Uterus (tissue), 4 donors: ENCODE results near the gene AKT3. TPM values are rescaled to one million over a fixed set of nuclear protein-coding genes. Genes with fewer than 3 reads are reported as not detected.

Experiments used
- DNase-seq, 2 donors: peaks; one replicate each; pipeline ENCODE4 v3.0.0-alpha.2; 2019 to 2020
- H3K27ac ChIP-seq, 2 donors: fragments of 200-600 bp; sonication (generic); 1 replicate in 1 of 2; 2 replicates in 1 of 2; pipeline ENCODE4 v1.5.1; 2016 to 2018
- H3K27me3 ChIP-seq, 2 donors: fragments of 200-600 bp; sonication (generic); one replicate each; pipeline ENCODE4 v1.5.1; 2018 to 2019; ENCODE audit warnings: control low read depth in 1 of 2
- H3K36me3 ChIP-seq, 2 donors: fragments of 200-600 bp; sonication (generic); one replicate each; pipeline ENCODE4 v1.5.1; 2019; ENCODE audit warnings: control low read depth in 1 of 2
- H3K4me1 ChIP-seq, 2 donors: fragments of 200-600 bp; sonication (generic); one replicate each; pipeline ENCODE4 v1.5.1; 2018 to 2019; ENCODE audit warnings: control low read depth in 1 of 2
- H3K4me3 ChIP-seq, 2 donors: fragments of 200-600 bp; sonication (generic); 1 replicate in 1 of 2; 2 replicates in 1 of 2; pipeline ENCODE4 v1.5.1; 2018 to 2019; ENCODE audit warnings: mild to moderate bottlenecking in 1 of 2
- H3K9me3 ChIP-seq, 2 donors: fragments of 200-600 bp; sonication (generic); one replicate each; pipeline ENCODE4 v1.5.1; 2019; ENCODE audit warnings: control low read depth in 1 of 2
- CTCF ChIP-seq, 4 experiments: fragments of 200-600 bp in 2 of 4; fragments of 450-650 bp in 2 of 4; sonication (generic) in 2 of 4; IDR thresholded peaks; one replicate each; pipeline ENCODE4 v1.5.1; 2016 to 2019; ENCODE audit warnings: antibody characterized with exemption in 4 of 4, mild to moderate bottlenecking in 2 of 4, moderate library complexity in 1 of 4
- POLR2A ChIP-seq, 2 donors: fragments of 450-650 bp; IDR thresholded peaks; one replicate each; pipeline ENCODE4 v1.6.1; 2016; ENCODE audit warnings: antibody characterized with exemption in 2 of 2, mild to moderate bottlenecking in 1 of 2, moderate library complexity in 1 of 2
- intact Hi-C: fragments of 100-400 bp; cut with DNase I; formaldehyde crosslinking; loops from one replicate; pipeline ENCODE4 v1.15.1; 2023; ENCODE audit warnings: low total_unique reads
- total RNA-seq, 4 donors: library from RNA; depleted of rRNA in 3 of 4; stranded (reverse); fragments of >200 nt in 3 of 4; gene quantifications; one replicate each; pipeline versions ENCODE4 v1.1.0 to v1.2.4, GENCODE V29; 2014 to 2023
- donor health status: DM: yes; HTN: yes; CAD: no.

The AKT3 gene
- total RNA-seq, 4 donors from 2014 or later: 39.2 to 227 (median 97.6) TPM

DNA sequence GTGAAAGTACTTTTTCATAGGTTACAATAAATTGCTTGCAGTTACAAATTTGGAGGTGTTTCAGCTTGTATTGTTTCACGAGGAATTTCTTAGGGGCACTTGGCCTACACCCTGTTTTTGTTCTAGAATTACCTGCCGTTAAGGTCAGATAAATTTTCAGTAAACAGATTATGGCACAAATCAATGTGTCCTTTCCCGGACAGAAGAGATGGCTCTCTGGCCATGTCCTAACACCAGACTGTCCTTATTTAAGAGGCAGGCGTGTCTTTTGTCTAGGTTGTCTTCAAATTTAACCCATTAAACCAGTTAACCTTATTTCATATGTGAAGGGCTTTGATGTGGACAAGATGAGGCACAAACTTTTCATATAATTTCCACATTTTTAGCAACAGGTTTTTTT, 350.8 kb downstream of the AKT3 start:
- Histone ChIP-seq H3K4me3 (no peak overlapping the region), H3K27ac (no peak overlapping the region), H3K27me3 (no peaks in the 10 kb centered on the region), H3K4me1 (no peaks in the 10 kb centered on the region), H3K9me3 (no peaks in the 10 kb centered on the region), H3K36me3 (no peaks in the 10 kb centered on the region)
- TF ChIP-seq CTCF (IDR thresholded peaks at IDR 0.05) (no peak), POLR2A (IDR thresholded peaks at IDR 0.05) (no peak)
- intact Hi-C loops: no loop called here
- DNase-seq: no peak

GRCh38 chr1:243497939-243498681, 351.9 kb downstream of the AKT3 start:
- no peak for TF ChIP-seq POLR2A (IDR thresholded peaks at IDR 0.05)
- no peak for TF ChIP-seq CTCF (IDR thresholded peaks at IDR 0.05)
- H3K4me3 ChIP-seq: no peak overlapping the region
- intact Hi-C loops: no loop called here
- H3K27ac ChIP-seq: no peak overlapping the region
- H3K4me1 ChIP-seq: no peaks in the 10 kb centered on the region
- H3K27me3 ChIP-seq: no peaks in the 10 kb centered on the region
- no peaks in the 10 kb centered on the region for H3K36me3 ChIP-seq
- no peak for DNase-seq
- no peaks in the 10 kb centered on the region for H3K9me3 ChIP-seq

- Histone ChIP-seq H3K9me3 (no peaks in the 10 kb centered on the region), H3K27ac (no peak overlapping the region), H3K4me3 (no peak overlapping the region), H3K4me1 (no peaks in the 10 kb centered on the region), H3K36me3 (no peaks in the 10 kb centered on the region), H3K27me3 (no peaks in the 10 kb centered on the region)
- TF ChIP-seq CTCF (IDR thresholded peaks at IDR 0.05) (no peak), POLR2A (IDR thresholded peaks at IDR 0.05) (no peak)
- intact Hi-C loops: no loop called here
- no peak for DNase-seq
Observed at GRCh38 chr1:243496806-243497205, 353.2 kb downstream of the AKT3 start.

DNA sequence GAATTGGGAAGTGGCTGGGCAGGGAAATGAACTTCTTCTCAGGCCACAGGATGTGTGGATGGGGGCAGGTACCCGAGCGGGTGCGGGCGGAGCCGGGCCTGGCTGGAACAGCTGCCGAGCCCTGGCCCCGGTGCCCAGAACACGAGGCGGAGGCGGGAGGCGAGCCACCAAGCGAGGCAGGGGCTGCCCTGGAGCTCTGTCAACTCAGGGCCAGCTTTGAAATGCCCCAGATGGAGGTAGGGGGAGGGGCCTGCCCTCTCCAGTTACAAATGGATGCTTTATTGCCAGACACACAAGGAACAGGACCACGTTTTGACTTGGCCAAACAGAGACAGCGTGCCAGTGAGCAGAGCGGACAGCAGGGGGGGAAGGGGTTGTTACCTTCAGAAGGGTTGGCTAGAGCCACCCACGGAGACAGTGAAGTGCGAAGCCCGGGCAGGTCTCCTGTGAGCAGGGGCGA, 353.8 kb downstream of the AKT3 start:
- H3K36me3 ChIP-seq: no peaks in the 10 kb centered on the region
- DNase-seq: no peak
- intact Hi-C loops: no loop called here
- no peak overlapping the region for H3K4me3 ChIP-seq
- TF ChIP-seq POLR2A (IDR thresholded peaks at IDR 0.05) (no peak), CTCF (IDR thresholded peaks at IDR 0.05) (no peak)
- H3K27ac ChIP-seq: peak overlapping the region; percentile 35 to 36
- no peaks in the 10 kb centered on the region for H3K4me1 ChIP-seq
- H3K9me3 ChIP-seq: no peaks in the 10 kb centered on the region
- no peaks in the 10 kb centered on the region for H3K27me3 ChIP-seq

GRCh38 chr1:243495442-243496186, 354.4 kb downstream of the AKT3 start:
- no peak for DNase-seq
- H3K4me1 ChIP-seq: no peaks in the 10 kb centered on the region
- H3K4me3 ChIP-seq: no peak overlapping the region
- H3K27ac ChIP-seq: peak overlapping the region; percentile 35 to 36
- H3K36me3 ChIP-seq: no peaks in the 10 kb centered on the region
- TF ChIP-seq POLR2A (IDR thresholded peaks at IDR 0.05) (no peak), CTCF (IDR thresholded peaks at IDR 0.05) (no peak)
- intact Hi-C loops: no loop called here
- H3K9me3 ChIP-seq: no peaks in the 10 kb centered on the region
- no peaks in the 10 kb centered on the region for H3K27me3 ChIP-seq
